GM21576 (cell line): ENCODE data around the gene COL18A1.

ENCODE experiments used
- ATAC-seq: cut with Tn5 transposase; IDR thresholded peaks from one replicate; pipeline ENCODE4 v1.9.1; 2021; ENCODE audit warnings: mild to moderate bottlenecking, moderate library complexity; ENCODE audit not compliant: unreplicated experiment

Gene COL18A1

GRCh38 chr21:45465105-45465504 is 60.1 kb downstream of the COL18A1 start:
- ATAC-seq, result no peak

- no peak for ATAC-seq
These were observed 60.8 kb downstream of the COL18A1 start for GRCh38 chr21:45465611-45466329.

- no peak for ATAC-seq
These were observed 61.6 kb downstream of the COL18A1 start for GRCh38 chr21:45466330-45467220.

GRCh38 chr21:45467221-45467779 is 62.3 kb downstream of the COL18A1 start:
- ATAC-seq, result no peak

DNA sequence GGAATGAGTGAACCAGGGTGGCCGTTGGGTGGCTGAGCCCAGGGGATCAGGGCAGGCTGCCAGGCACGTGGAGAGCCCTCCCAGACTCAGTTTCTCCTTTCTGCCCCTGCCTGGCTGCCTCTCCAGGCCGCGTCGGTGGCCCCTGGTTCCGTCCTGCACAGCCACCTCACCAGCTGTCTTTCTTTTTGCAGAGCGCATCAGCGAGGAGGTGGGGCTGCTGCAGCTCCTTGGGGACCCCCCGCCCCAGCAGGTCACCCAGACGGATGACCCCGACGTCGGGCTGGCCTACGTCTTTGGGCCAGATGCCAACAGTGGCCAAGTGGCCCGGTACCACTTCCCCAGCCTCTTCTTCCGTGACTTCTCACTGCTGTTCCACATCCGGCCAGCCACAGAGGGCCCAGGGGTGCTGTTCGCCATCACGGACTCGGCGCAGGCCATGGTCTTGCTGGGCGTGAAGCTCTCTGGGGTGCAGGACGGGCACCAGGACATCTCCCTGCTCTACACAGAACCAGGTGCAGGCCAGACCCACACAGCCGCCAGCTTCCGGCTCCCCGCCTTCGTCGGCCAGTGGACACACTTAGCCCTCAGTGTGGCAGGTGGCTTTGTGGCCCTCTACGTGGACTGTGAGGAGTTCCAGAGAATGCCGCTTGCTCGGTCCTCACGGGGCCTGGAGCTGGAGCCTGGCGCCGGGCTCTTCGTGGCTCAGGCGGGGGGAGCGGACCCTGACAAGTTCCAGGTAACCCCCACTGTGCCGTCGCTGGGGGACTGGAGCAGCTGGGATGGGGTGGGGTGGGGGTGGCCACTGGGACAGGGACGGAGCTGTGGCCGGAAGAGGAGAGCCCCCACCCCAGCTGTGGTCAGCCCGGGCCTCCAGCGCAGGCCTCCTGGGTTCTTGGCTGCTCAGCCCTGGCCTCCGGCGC is 63.3 kb downstream of the COL18A1 start:
- ATAC-seq, result no peak

DNA sequence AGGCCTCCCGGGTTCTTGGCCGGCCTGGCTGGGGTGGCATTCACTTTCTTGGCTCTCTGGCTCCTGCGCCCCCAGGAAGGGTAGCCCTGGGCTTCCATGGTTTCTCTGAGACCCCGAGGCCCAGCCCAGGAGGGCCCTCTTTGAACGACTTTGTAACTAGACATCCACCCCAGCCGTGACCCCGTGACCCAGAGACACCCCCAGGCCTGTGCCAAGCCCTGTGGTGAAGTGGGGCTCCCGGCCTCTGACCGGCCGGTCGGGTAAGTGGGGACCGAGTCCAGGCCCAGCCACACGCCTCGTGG is 64.0 kb downstream of the COL18A1 start:
- ATAC-seq, result no peak

- no peak for ATAC-seq
These were observed 64.5 kb downstream of the COL18A1 start for GRCh38 chr21:45469273-45470086.

- no peak for ATAC-seq
These were observed 65.1 kb downstream of the COL18A1 start for GRCh38 chr21:45470087-45470515.

GRCh38 chr21:45470773-45471524 is 66.0 kb downstream of the COL18A1 start:
- no peak for ATAC-seq

DNA sequence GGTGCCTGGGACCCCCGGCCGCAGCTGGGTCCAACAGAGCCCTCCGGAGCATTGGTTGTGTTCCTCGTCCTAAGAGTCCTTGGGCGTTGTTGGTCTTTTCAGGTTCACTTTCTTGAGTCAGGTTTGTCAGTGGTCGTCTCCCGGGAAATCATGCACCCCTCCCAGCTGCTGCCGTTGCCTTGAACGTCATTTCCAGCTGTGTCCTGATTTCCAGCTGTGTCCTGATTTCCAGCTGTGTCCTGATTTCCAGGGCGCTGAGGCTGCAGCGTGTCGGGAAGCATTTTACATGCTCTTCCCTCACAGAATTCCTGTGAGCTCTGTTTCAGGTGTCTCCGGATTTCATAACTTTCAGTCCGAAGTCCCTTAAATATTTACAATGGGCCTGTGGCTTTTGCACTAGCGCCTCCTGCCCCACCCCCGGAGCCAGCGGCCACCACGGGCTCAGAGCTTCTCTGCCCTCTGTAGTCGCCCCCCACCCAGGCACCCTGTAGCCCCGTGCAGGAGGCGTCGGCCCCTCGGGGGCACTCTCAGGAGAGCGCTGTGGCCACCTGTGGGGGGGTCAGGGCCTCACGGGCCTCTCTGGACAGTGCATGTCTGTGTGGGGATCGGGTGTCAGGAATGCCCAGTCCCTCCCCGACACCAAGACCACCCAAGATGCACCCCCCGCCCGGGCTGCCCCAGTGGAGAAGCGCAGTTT is 66.7 kb downstream of the COL18A1 start:
- no peak for ATAC-seq

- no peak for ATAC-seq
These were observed 67.7 kb downstream of the COL18A1 start for GRCh38 chr21:45472445-45473365.

DNA sequence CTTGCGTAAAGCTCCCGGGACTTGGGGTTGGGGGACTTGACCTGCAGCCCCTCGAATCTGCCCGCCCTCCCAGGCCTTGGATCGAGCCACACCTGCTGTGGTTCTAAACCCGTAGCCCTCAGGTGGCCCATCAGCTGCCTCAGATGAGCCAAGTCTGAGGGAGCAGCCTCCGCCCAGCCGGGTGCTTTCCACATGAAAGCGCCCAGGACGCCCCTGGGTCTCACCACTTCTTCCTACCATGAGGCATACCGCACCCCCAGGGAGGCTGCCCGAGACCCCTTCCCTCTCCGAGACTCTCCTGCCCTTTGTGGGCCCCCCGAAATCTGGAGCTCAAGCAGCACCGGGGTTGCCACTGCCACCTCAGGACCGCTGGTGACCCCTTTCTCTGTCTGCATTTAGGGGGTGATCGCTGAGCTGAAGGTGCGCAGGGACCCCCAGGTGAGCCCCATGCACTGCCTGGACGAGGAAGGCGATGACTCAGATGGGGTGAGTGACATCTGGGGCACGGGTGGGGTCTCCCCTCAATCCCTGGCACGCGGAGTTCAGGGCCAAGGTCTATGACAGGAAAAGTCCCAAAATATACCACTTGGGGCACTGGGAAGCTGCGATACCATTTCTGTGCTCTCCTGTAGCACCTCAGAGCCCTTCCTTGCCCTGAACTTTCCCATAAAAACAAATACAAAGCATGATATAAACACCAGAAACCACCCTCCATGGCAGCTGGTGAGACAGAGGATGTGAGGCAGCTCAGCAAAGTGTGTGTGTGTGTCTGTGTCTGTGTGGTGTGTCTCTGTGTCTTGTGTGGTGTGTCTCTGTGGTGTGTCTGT is 68.7 kb downstream of the COL18A1 start:
- ATAC-seq, result no peak

GRCh38 chr21:45474323-45474950 is 69.5 kb downstream of the COL18A1 start:
- no peak for ATAC-seq

- ATAC-seq, result no peak
These were observed 70.2 kb downstream of the COL18A1 start for GRCh38 chr21:45475004-45475685.

GRCh38 chr21:45475797-45476570 is 71.0 kb downstream of the COL18A1 start:
- no peak for ATAC-seq
